Neural progenitor cell (in vitro differentiated cells): ENCODE measurements around the gene FOXN4.

Experiments used
- EZH2 ChIP-seq: fragments of 200-600 bp; sonication (generic); IDR thresholded peaks from 2 replicates; pipeline ENCODE4 v1.6.1; 2017; ENCODE audit warnings: antibody characterized with exemption, mild to moderate bottlenecking, moderate library complexity
- TF ChIP-seq, protein P1 (sequence below): fragments of 200-600 bp; sonication (generic); IDR thresholded peaks from 2 replicates; pipeline ENCODE4 v1.5.1; 2017; ENCODE audit warnings: antibody characterized with exemption, mild to moderate bottlenecking

DNA sequence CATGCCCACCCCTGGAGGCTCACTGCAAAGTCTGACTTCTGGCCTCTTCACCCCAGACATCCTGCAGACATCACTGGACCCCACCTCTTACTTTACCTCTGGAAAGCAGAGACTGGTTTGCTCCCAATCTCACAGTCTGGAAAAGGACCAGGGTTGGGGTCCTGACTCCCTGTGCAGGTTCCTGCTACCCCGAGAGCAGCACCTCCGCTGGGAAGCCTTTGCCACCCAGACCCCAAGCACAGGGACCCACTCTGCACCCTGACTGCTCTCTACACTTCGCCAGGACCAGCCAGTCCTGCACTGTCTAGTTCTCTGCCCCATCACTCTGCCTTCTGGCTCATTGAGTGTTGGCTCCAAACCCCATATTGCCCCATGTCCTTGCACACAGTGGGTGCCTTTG, 16.0 kb downstream of the FOXN4 start:
- no peak for TF ChIP-seq EZH2
- TF ChIP-seq, protein P1, sequence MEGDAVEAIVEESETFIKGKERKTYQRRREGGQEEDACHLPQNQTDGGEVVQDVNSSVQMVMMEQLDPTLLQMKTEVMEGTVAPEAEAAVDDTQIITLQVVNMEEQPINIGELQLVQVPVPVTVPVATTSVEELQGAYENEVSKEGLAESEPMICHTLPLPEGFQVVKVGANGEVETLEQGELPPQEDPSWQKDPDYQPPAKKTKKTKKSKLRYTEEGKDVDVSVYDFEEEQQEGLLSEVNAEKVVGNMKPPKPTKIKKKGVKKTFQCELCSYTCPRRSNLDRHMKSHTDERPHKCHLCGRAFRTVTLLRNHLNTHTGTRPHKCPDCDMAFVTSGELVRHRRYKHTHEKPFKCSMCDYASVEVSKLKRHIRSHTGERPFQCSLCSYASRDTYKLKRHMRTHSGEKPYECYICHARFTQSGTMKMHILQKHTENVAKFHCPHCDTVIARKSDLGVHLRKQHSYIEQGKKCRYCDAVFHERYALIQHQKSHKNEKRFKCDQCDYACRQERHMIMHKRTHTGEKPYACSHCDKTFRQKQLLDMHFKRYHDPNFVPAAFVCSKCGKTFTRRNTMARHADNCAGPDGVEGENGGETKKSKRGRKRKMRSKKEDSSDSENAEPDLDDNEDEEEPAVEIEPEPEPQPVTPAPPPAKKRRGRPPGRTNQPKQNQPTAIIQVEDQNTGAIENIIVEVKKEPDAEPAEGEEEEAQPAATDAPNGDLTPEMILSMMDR, result no peak
